Measurements from ENCODE around the gene POMC.

DNA sequence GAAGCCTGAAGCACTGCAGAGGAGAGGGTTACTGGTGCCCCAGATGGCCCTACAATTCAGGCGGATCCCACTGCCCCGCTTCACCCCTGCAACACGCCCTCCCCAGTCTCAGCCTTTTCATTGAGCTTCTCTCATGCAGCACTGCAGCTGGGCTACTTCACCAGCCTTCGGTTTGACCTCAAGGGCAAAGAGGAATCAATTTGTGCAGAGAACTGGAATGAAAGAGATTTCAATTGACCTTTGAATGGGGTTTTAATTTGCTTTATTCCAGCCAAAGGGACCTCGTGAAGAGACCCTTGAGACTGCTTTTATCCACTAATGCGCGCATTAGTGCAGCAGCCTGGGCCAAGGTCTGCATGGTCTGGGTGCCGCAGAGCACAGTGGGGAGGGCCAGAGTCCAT is 8.8 kb upstream of the POMC start:
- TF ChIP-seq, protein P1, sequence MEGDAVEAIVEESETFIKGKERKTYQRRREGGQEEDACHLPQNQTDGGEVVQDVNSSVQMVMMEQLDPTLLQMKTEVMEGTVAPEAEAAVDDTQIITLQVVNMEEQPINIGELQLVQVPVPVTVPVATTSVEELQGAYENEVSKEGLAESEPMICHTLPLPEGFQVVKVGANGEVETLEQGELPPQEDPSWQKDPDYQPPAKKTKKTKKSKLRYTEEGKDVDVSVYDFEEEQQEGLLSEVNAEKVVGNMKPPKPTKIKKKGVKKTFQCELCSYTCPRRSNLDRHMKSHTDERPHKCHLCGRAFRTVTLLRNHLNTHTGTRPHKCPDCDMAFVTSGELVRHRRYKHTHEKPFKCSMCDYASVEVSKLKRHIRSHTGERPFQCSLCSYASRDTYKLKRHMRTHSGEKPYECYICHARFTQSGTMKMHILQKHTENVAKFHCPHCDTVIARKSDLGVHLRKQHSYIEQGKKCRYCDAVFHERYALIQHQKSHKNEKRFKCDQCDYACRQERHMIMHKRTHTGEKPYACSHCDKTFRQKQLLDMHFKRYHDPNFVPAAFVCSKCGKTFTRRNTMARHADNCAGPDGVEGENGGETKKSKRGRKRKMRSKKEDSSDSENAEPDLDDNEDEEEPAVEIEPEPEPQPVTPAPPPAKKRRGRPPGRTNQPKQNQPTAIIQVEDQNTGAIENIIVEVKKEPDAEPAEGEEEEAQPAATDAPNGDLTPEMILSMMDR (conservative IDR thresholded peaks at IDR 0.05): no peak
- no peak for TF ChIP-seq ZFX (IDR thresholded peaks at IDR 0.05)

Data from C4-2B (cell line).